Glutamatergic neuron (in vitro differentiated cells): Measurements from ENCODE around the gene TMEM158. TPM values are rescaled to one million over a fixed set of nuclear protein-coding genes. Genes with fewer than 3 reads are reported as not detected.

Source experiments
- DNase-seq: peaks from one replicate; pipeline ENCODE4 v3.0.0; 2022
- H3K27ac Mint-ChIP-seq: one replicate; pipeline ENCODE4 v1.8.0; 2020; ENCODE audit warnings: mild to moderate bottlenecking, mixed read lengths, inconsistent platforms; ENCODE audit not compliant: unreplicated experiment
- H3K27me3 Mint-ChIP-seq: one replicate; pipeline ENCODE4 v1.8.0; 2020; ENCODE audit warnings: mild to moderate bottlenecking, moderate library complexity, mixed read lengths, inconsistent platforms; ENCODE audit not compliant: unreplicated experiment
- H3K36me3 Mint-ChIP-seq: one replicate; pipeline ENCODE4 v1.8.0; 2020; ENCODE audit warnings: mild to moderate bottlenecking, mixed read lengths, inconsistent platforms; ENCODE audit not compliant: unreplicated experiment
- H3K4me1 Mint-ChIP-seq: one replicate; pipeline ENCODE4 v1.8.0; 2020; ENCODE audit warnings: mild to moderate bottlenecking, low read depth, mixed read lengths, inconsistent platforms; ENCODE audit not compliant: unreplicated experiment
- H3K4me3 Mint-ChIP-seq: one replicate; pipeline ENCODE4 v1.8.0; 2020; ENCODE audit warnings: mild to moderate bottlenecking, mixed read lengths, inconsistent platforms; ENCODE audit not compliant: unreplicated experiment
- H3K9me3 Mint-ChIP-seq: one replicate; pipeline ENCODE4 v1.8.0; 2020; ENCODE audit warnings: mild to moderate bottlenecking, moderate library complexity, mixed read lengths, inconsistent platforms; ENCODE audit not compliant: unreplicated experiment
- CTCF ChIP-seq: fragments of 200-600 bp; sonication (generic); IDR thresholded peaks from one replicate; pipeline ENCODE4 v1.5.0; 2021; ENCODE audit not compliant: partially characterized antibody, unreplicated experiment
- total RNA-seq: library from RNA; stranded (reverse); fragmentation: NEBNext Ultra II Directional; extraction: Animal tissue kit (Norgen Biotek cat#: 25700); gene quantifications from one replicate; pipeline ENCODE4 v1.2.1, GENCODE V29; 2021; ENCODE audit not compliant: unreplicated experiment

TMEM158 gene
- total RNA-seq, 1 donor from 2014 or later: 7.8 TPM

GRCh38 chr3:45227071-45227820 lies 1.2 kb upstream of the TMEM158 start:
- Mint-ChIP-seq H3K36me3 (no peaks in the 10 kb centered on the region), H3K27ac (no peak overlapping the region), H3K27me3 (peaks cover 11% of the 10 kb centered on the region), H3K9me3 (peaks cover 8% of the 10 kb centered on the region), H3K4me1 (peaks cover 8% of the 10 kb centered on the region), H3K4me3 (peak overlapping the region; percentile 84)
- no peak for TF ChIP-seq CTCF
- no peak for DNase-seq

GRCh38 chr3:45225465-45226205 lies 452 bp downstream of the TMEM158 start:
- H3K4me1 Mint-ChIP-seq: peaks cover 8% of the 10 kb centered on the region
- no peaks in the 10 kb centered on the region for H3K36me3 Mint-ChIP-seq
- H3K27me3 Mint-ChIP-seq: peaks cover 11% of the 10 kb centered on the region
- H3K9me3 Mint-ChIP-seq: peaks cover 8% of the 10 kb centered on the region
- TF ChIP-seq CTCF: no peak
- peak; percentile 60 for DNase-seq
- H3K4me3 Mint-ChIP-seq: no peak overlapping the region
- H3K27ac Mint-ChIP-seq: no peak overlapping the region

- H3K27me3 Mint-ChIP-seq: peaks cover 11% of the 10 kb centered on the region
- no peak for TF ChIP-seq CTCF
- DNase-seq: peak; percentile 90
- peaks cover 8% of the 10 kb centered on the region for H3K4me1 Mint-ChIP-seq
- no peak overlapping the region for H3K27ac Mint-ChIP-seq
- H3K4me3 Mint-ChIP-seq: peak overlapping the region; percentile 96
- H3K36me3 Mint-ChIP-seq: no peaks in the 10 kb centered on the region
- peaks cover 8% of the 10 kb centered on the region for H3K9me3 Mint-ChIP-seq
These were observed 1.1 kb downstream of the TMEM158 start for GRCh38 chr3:45224824-45225464.

- Mint-ChIP-seq H3K27me3 (peaks cover 11% of the 10 kb centered on the region), H3K36me3 (no peaks in the 10 kb centered on the region), H3K9me3 (peaks cover 8% of the 10 kb centered on the region), H3K27ac (no peak overlapping the region), H3K4me3 (peak overlapping the region; percentile 96), H3K4me1 (peaks cover 8% of the 10 kb centered on the region)
- TF ChIP-seq CTCF: no peak
- DNase-seq: no peak
These were observed 2.0 kb downstream of the TMEM158 start for GRCh38 chr3:45223889-45224727.
